Prostate gland (tissue), 2 donors: Measurements from ENCODE around the gene PARP15. TPM values are rescaled to one million over a fixed set of nuclear protein-coding genes. Genes with fewer than 3 reads are reported as not detected.
A peak's percentile ranks its signal among the peaks of the same experiment; 100 is the strongest.

Experiments used
- DNase-seq: peaks from one replicate; pipeline ENCODE4 v3.0.0-alpha.2; 2019; ENCODE audit warnings: low spot score
- H3K27ac ChIP-seq, 2 donors: fragments of 200-600 bp; sonication (generic); 2 replicates each; pipeline ENCODE4 v1.5.1; 2017 to 2019
- H3K27me3 ChIP-seq: fragments of 200-600 bp; sonication (generic); replicated peaks from 2 replicates; pipeline ENCODE4 v1.5.1; 2019; ENCODE audit not compliant: insufficient read depth
- H3K36me3 ChIP-seq, 2 donors: fragments of 200-600 bp; sonication (generic); 1 replicate in 1 of 2; 2 replicates in 1 of 2; pipeline versions ENCODE4 v1.5.1 to v1.8.1; 2017 to 2019
- H3K4me1 ChIP-seq: fragments of 200-600 bp; sonication (generic); replicated peaks from 2 replicates; pipeline ENCODE4 v1.5.1; 2019
- H3K4me3 ChIP-seq, 2 donors: fragments of 200-600 bp; sonication (generic); 2 replicates each; pipeline ENCODE4 v1.5.1; 2017 to 2019
- H3K9me3 ChIP-seq: fragments of 200-600 bp; sonication (generic); 2 replicates; pipeline ENCODE4 v1.5.1; 2017
- POLR2A ChIP-seq: fragments of 450-650 bp; IDR thresholded peaks from one replicate; pipeline ENCODE4 v1.6.1; 2016; ENCODE audit warnings: antibody characterized with exemption, mild to moderate bottlenecking
- POLR2AphosphoS5 ChIP-seq: sonication (generic); formaldehyde crosslinking; IDR thresholded peaks from one replicate; pipeline ENCODE4 v1.6.1; 2017; ENCODE audit warnings: antibody characterized with exemption
- WGBS: methylation state at CpG from one replicate; pipeline ENCODE4 v1.1.5; 2018; 5-methylcytosine and 5-hydroxymethylcytosine counted together
- intact Hi-C: fragments of 100-400 bp; cut with DNase I; formaldehyde crosslinking; loops from one replicate; pipeline ENCODE4 v1.14.2; 2022
- total RNA-seq, 2 donors: library from RNA; depleted of rRNA; stranded (reverse); fragments of >200 nt; gene quantifications; one replicate each; pipeline ENCODE4 v1.1.0, GENCODE V29; 2016
- TF ChIP-seq, protein P1 (sequence below), 4 experiments: fragments of 200-600 bp in 2 of 4; fragments of 450-650 bp in 2 of 4; sonication (generic) in 2 of 4; IDR thresholded peaks; 1 replicate in 3 of 4; 2 replicates in 1 of 4; pipeline ENCODE4 v1.5.1; 2016 to 2019; ENCODE audit warnings: antibody characterized with exemption in 4 of 4, mild to moderate bottlenecking in 2 of 4, moderate library complexity in 2 of 4

PARP15 gene
- total RNA-seq, 2 donors from 2014 or later = 0.23 to 2.7 TPM

DNA sequence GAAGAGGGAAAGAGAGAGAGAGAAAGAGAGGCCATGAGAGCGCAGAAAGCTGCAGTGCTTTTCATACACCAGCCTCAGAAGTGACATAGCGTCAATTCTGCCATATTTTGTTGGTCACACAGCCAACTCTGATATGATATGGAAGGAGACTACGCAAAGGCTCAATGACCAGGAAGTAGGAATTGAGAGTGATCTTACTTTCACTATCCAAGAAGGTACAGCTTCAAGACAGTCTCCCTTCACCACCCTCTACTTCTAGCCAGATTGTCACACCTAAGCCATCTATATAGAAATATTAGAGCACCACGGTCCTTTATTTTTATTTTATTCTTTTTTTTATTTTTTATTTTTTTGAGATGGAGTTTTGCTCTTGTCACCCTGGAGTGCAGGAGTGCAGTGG lies 21.1 kb downstream of the PARP15 start:
- H3K27me3 ChIP-seq = no peaks in the 10 kb centered on the region
- TF ChIP-seq POLR2AphosphoS5 (no peak), POLR2A (no peak)
- TF ChIP-seq, protein P1, sequence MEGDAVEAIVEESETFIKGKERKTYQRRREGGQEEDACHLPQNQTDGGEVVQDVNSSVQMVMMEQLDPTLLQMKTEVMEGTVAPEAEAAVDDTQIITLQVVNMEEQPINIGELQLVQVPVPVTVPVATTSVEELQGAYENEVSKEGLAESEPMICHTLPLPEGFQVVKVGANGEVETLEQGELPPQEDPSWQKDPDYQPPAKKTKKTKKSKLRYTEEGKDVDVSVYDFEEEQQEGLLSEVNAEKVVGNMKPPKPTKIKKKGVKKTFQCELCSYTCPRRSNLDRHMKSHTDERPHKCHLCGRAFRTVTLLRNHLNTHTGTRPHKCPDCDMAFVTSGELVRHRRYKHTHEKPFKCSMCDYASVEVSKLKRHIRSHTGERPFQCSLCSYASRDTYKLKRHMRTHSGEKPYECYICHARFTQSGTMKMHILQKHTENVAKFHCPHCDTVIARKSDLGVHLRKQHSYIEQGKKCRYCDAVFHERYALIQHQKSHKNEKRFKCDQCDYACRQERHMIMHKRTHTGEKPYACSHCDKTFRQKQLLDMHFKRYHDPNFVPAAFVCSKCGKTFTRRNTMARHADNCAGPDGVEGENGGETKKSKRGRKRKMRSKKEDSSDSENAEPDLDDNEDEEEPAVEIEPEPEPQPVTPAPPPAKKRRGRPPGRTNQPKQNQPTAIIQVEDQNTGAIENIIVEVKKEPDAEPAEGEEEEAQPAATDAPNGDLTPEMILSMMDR (IDR thresholded peaks at IDR 0.05) = no peak
- H3K4me3 ChIP-seq = no peak overlapping the region
- intact Hi-C loops = no loop called here
- no peaks in the 10 kb centered on the region for H3K4me1 ChIP-seq
- no peak for DNase-seq
- H3K36me3 ChIP-seq = no peaks in the 10 kb centered on the region
- 70% methylated on average over 4 of the region's 4 CpGs for WGBS
- H3K9me3 ChIP-seq = no peaks in the 10 kb centered on the region
- no peak overlapping the region for H3K27ac ChIP-seq

DNA sequence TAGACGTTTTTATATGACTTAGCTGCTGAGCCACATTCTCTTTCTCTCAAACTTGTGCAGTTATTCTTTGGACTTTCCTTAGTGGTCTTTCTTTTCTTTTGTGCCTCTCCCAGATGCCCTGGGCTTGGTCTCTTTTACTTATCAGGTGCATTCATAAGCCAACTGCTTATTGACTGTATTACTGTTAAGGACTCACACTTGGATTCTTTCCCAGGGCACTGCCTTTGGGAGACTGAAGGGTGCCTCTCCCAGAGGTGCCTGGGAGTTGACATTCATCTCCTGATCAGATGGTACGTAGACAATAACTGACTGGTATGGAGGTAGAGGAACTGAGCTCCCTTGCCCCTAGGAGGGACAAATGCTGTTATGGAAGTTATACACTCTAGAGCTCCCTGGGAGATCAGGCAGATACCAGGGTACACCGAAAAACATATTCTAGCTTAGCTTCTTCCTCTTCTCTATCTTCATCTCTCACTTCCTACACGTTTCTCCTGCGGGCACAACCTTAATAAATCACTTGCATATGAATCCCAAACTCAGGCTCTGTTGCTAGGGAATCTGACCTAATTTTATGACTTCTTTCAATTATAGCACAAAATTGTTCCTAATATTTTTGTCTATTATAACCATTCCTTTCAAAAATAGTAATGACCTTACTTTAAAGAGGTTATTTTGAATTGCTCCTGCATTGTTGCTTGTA lies 24.7 kb downstream of the PARP15 start:
- intact Hi-C loops = no loop called here
- H3K4me1 ChIP-seq = no peaks in the 10 kb centered on the region
- TF ChIP-seq, protein P1 (IDR thresholded peaks at IDR 0.05) = no peak
- TF ChIP-seq POLR2AphosphoS5 (no peak), POLR2A (no peak)
- DNase-seq = no peak
- 42% methylated on average over 5 of the region's 5 CpGs for WGBS
- no peak overlapping the region for H3K27ac ChIP-seq
- H3K36me3 ChIP-seq = no peaks in the 10 kb centered on the region
- no peaks in the 10 kb centered on the region for H3K9me3 ChIP-seq
- no peak overlapping the region for H3K4me3 ChIP-seq
- H3K27me3 ChIP-seq = no peaks in the 10 kb centered on the region

DNA sequence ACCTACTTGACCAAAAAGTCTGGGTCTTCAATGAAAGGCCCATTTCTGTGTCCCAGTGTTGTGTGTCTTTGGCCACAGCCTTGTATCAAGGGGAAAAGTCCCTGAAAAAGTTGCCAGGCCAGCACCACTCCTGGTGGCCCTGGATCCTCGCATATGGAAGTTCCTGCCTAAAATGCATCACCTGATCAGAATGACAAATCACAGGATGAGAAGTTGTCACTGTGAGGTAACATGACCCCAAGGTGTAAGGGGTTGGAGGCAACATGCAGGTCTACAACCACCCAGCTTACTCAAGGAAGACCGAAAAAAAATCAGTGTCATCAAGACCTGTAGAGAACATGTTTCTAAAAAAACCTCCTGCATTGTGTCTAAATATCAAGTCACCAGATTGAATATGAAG lies 25.6 kb downstream of the PARP15 start:
- TF ChIP-seq, protein P1 (IDR thresholded peaks at IDR 0.05) = no peak
- TF ChIP-seq POLR2AphosphoS5 (no peak), POLR2A (no peak)
- intact Hi-C loops = no loop called here
- Histone ChIP-seq H3K4me1 (no peaks in the 10 kb centered on the region), H3K36me3 (no peaks in the 10 kb centered on the region), H3K27me3 (no peaks in the 10 kb centered on the region), H3K4me3 (no peak overlapping the region), H3K9me3 (no peaks in the 10 kb centered on the region), H3K27ac (no peak overlapping the region)
- WGBS = 84% methylated on average over 2 of the region's 2 CpGs
- DNase-seq = no peak

DNA sequence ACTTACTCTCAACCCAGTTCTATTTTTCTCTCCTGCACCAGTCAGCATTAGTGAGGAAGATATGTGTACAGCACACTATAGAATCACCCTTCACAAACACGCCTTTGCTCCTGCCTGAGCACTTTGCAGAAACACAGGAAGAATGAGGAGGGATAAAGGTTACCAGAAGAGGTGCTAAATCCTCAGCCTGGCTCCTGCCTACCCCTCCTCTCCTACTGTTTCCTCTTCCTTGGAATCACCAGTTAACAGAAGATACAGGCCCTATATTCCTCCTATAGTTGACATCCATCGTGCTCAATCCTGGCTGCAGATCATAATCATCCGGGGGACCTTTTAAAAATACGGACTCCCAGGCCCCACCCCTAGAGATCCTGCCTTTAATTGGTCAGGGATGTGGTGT lies 28.9 kb downstream of the PARP15 start:
- intact Hi-C loops = no loop called here
- TF ChIP-seq, protein P1 (IDR thresholded peaks at IDR 0.05) = no peak
- TF ChIP-seq POLR2A (no peak), POLR2AphosphoS5 (no peak)
- Histone ChIP-seq H3K27ac (peak overlapping the region in 1 of 2 donors; percentile 33), H3K4me1 (no peaks in the 10 kb centered on the region), H3K27me3 (no peaks in the 10 kb centered on the region), H3K36me3 (no peaks in the 10 kb centered on the region), H3K9me3 (no peaks in the 10 kb centered on the region), H3K4me3 (no peak overlapping the region)
- 43% methylated on average over 4 of the region's 4 CpGs for WGBS
- DNase-seq = no peak

DNA sequence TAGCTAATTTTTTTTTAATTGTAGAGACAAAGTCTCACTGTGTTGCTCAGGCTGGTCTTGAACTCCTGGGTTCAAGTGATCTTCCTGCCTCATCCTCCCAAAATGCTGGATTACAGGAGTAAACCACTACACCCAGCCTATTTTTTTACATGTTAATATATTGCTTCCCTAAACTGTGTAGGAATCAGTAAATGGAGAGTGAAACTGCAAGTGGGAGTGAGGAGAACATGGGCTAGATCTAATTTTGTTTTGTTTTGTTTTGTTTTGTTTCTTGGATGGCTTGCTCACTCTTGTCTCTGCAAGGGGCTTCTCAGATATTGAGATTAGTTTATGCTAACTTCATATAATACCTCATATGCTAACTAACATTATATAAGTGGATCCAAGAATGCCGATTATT lies 31.5 kb downstream of the PARP15 start:
- intact Hi-C loops = no loop called here
- DNase-seq = no peak
- H3K4me3 ChIP-seq = no peak overlapping the region
- no peaks in the 10 kb centered on the region for H3K9me3 ChIP-seq
- H3K27me3 ChIP-seq = no peaks in the 10 kb centered on the region
- no peak overlapping the region for H3K27ac ChIP-seq
- H3K4me1 ChIP-seq = no peaks in the 10 kb centered on the region
- no peaks in the 10 kb centered on the region for H3K36me3 ChIP-seq
- TF ChIP-seq POLR2A = no peak
- TF ChIP-seq, protein P1 (IDR thresholded peaks at IDR 0.05) = no peak
- no peak for TF ChIP-seq POLR2AphosphoS5
- 97% methylated on average over 1 of the region's 1 CpG for WGBS
